Activated T-helper 17 cell treated with anti-CD3 and anti-CD28 coated beads, Interleukin-2, amount 50 U/mL, for 72 hours (primary cell): ENCODE results near the gene ANKDD1B. TPM values are rescaled to one million over a fixed set of nuclear protein-coding genes. Genes with fewer than 3 reads are reported as not detected.
"Not testable (repeated sequence)": the region's sequence is repeated elsewhere in the genome, so short reads cannot be mapped to it uniquely, and the experiment has no call there.

ENCODE experiments used
- ATAC-seq: fragments of 150-1000 bp; cut with Tn5 transposase; replicated peaks from 2 replicates; pipeline ENCODE4 v1.10.0; 2021; ENCODE audit warnings: mild to moderate bottlenecking, moderate library complexity
- H3K27ac Mint-ChIP-seq: one replicate; pipeline ENCODE4 v1.8.0; 2022; ENCODE audit warnings: mixed read lengths
- H3K27me3 Mint-ChIP-seq: one replicate; pipeline ENCODE4 v1.8.0; 2022; ENCODE audit warnings: mixed read lengths
- H3K36me3 Mint-ChIP-seq: one replicate; pipeline ENCODE4 v1.8.0; 2022; ENCODE audit warnings: low read depth, mild to moderate bottlenecking, mixed read lengths
- H3K4me1 Mint-ChIP-seq: one replicate; pipeline ENCODE4 v1.8.0; 2022; ENCODE audit warnings: mixed read lengths
- H3K4me3 Mint-ChIP-seq: one replicate; pipeline ENCODE4 v1.8.0; 2022; ENCODE audit warnings: mild to moderate bottlenecking, mixed read lengths
- H3K9me3 Mint-ChIP-seq: one replicate; pipeline ENCODE4 v1.8.0; 2022; ENCODE audit warnings: mixed read lengths
- total RNA-seq, 2 donors: library from RNA; stranded (reverse); gene quantifications; one replicate each; pipeline ENCODE4 v1.2.3, GENCODE V29; 2022

ANKDD1B gene
- under 1 TPM; 0.34 to 0.35 TPM for total RNA-seq

- no peak for ATAC-seq
- Mint-ChIP-seq H3K27ac (no peak within 1 kb of the TSS), H3K4me1 (no peaks in the 10 kb centered on the region), H3K27me3 (peaks cover 7% of the 10 kb centered on the region), H3K9me3 (no peaks in the 10 kb centered on the region), H3K4me3 (peak within 1 kb of the TSS; percentile 2), H3K36me3 (peaks cover 27% of the 10 kb centered on the region)
Observed at GRCh38 chr5:75611311-75612225, at the start of gene ANKDD1B. TSS of gene ANKDD1B (plus strand) at chr5:75611453. CDS start at chr5:75611635, 182 bp downstream.

- H3K9me3 Mint-ChIP-seq, H3K27me3 Mint-ChIP-seq: not testable (repeated sequence)
- Mint-ChIP-seq H3K4me3 (peak overlapping the region; percentile 78), H3K4me1 (peaks cover 39% of the 10 kb centered on the region), H3K27ac (peak overlapping the region; percentile 96), H3K36me3 (peaks cover 70% of the 10 kb centered on the region)
- peak; percentile 42 for ATAC-seq
Observed at GRCh38 chr5:75565991-75566709, 45.1 kb upstream of the ANKDD1B start.

GRCh38 chr5:75566710-75567309 lies 44.4 kb upstream of the ANKDD1B start:
- peak; percentile 84 for ATAC-seq
- Mint-ChIP-seq H3K9me3 (peaks cover 8% of the 10 kb centered on the region), H3K27ac (peak overlapping the region; percentile 96), H3K4me3 (peak overlapping the region; percentile 78), H3K4me1 (peaks cover 36% of the 10 kb centered on the region), H3K36me3 (peaks cover 69% of the 10 kb centered on the region), H3K27me3 (no peaks in the 10 kb centered on the region)

- Mint-ChIP-seq H3K27me3 (no peaks in the 10 kb centered on the region), H3K27ac (peak overlapping the region; percentile 96), H3K4me3 (peak overlapping the region; percentile 78), H3K36me3 (peaks cover 64% of the 10 kb centered on the region), H3K4me1 (peaks cover 31% of the 10 kb centered on the region), H3K9me3 (peaks cover 8% of the 10 kb centered on the region)
- peak; percentile 78 for ATAC-seq
Observed at GRCh38 chr5:75567710-75568109, 43.5 kb upstream of the ANKDD1B start.

- H3K9me3 Mint-ChIP-seq = peaks cover 7% of the 10 kb centered on the region
- H3K27me3 Mint-ChIP-seq = no peaks in the 10 kb centered on the region
- ATAC-seq = no peak
- peak overlapping the region; percentile 96 for H3K27ac Mint-ChIP-seq
- H3K4me3 Mint-ChIP-seq = peak overlapping the region; percentile 78
- peaks cover 64% of the 10 kb centered on the region for H3K36me3 Mint-ChIP-seq
- peaks cover 31% of the 10 kb centered on the region for H3K4me1 Mint-ChIP-seq
Observed at GRCh38 chr5:75568202-75568601, 43.1 kb upstream of the ANKDD1B start.

GRCh38 chr5:75571547-75571946 lies 39.7 kb upstream of the ANKDD1B start:
- H3K27ac Mint-ChIP-seq = no peak overlapping the region
- peaks cover 69% of the 10 kb centered on the region for H3K36me3 Mint-ChIP-seq
- ATAC-seq = no peak
- no peak overlapping the region for H3K4me3 Mint-ChIP-seq
- H3K9me3 Mint-ChIP-seq = no peaks in the 10 kb centered on the region
- no peaks in the 10 kb centered on the region for H3K27me3 Mint-ChIP-seq
- H3K4me1 Mint-ChIP-seq = peaks cover 17% of the 10 kb centered on the region

- H3K4me3 Mint-ChIP-seq = peak overlapping the region; percentile 56
- peak overlapping the region; percentile 83 for H3K27ac Mint-ChIP-seq
- H3K9me3 Mint-ChIP-seq = no peaks in the 10 kb centered on the region
- ATAC-seq = no peak
- H3K36me3 Mint-ChIP-seq = peaks cover 70% of the 10 kb centered on the region
- peaks cover 5% of the 10 kb centered on the region for H3K4me1 Mint-ChIP-seq
- H3K27me3 Mint-ChIP-seq = no peaks in the 10 kb centered on the region
Observed at GRCh38 chr5:75574791-75575190, 36.5 kb upstream of the ANKDD1B start.

- H3K27ac Mint-ChIP-seq, ATAC-seq, H3K4me1 Mint-ChIP-seq, H3K27me3 Mint-ChIP-seq, H3K9me3 Mint-ChIP-seq, H3K4me3 Mint-ChIP-seq: not testable (repeated sequence)
- peaks cover 67% of the 10 kb centered on the region for H3K36me3 Mint-ChIP-seq
Observed at GRCh38 chr5:75578280-75578679, 33.0 kb upstream of the ANKDD1B start.

GRCh38 chr5:75584641-75585040 lies 26.6 kb upstream of the ANKDD1B start:
- Mint-ChIP-seq H3K9me3 (no peaks in the 10 kb centered on the region), H3K36me3 (peaks cover 79% of the 10 kb centered on the region), H3K4me1 (no peaks in the 10 kb centered on the region), H3K27me3 (no peaks in the 10 kb centered on the region), H3K4me3 (no peak overlapping the region), H3K27ac (no peak overlapping the region)
- ATAC-seq = no peak

- no peaks in the 10 kb centered on the region for H3K27me3 Mint-ChIP-seq
- no peaks in the 10 kb centered on the region for H3K4me1 Mint-ChIP-seq
- H3K9me3 Mint-ChIP-seq = no peaks in the 10 kb centered on the region
- no peak for ATAC-seq
- no peak overlapping the region for H3K4me3 Mint-ChIP-seq
- peaks cover 93% of the 10 kb centered on the region for H3K36me3 Mint-ChIP-seq
- H3K27ac Mint-ChIP-seq = no peak overlapping the region
Observed at GRCh38 chr5:75588666-75589065, 22.6 kb upstream of the ANKDD1B start.

GRCh38 chr5:75600535-75600934 lies 10.7 kb upstream of the ANKDD1B start:
- Mint-ChIP-seq H3K4me1 (peaks cover 9% of the 10 kb centered on the region), H3K36me3 (peaks cover 68% of the 10 kb centered on the region), H3K9me3 (no peaks in the 10 kb centered on the region), H3K27ac (no peak overlapping the region), H3K4me3 (no peak overlapping the region), H3K27me3 (no peaks in the 10 kb centered on the region)
- no peak for ATAC-seq

GRCh38 chr5:75601567-75601966 lies 9.7 kb upstream of the ANKDD1B start:
- Mint-ChIP-seq H3K36me3 (peaks cover 59% of the 10 kb centered on the region), H3K27me3 (no peaks in the 10 kb centered on the region)

GRCh38 chr5:75601996-75602395 lies 9.3 kb upstream of the ANKDD1B start:
- Mint-ChIP-seq H3K4me1 (peaks cover 9% of the 10 kb centered on the region), H3K4me3 (no peak overlapping the region), H3K9me3 (no peaks in the 10 kb centered on the region), H3K36me3 (peaks cover 59% of the 10 kb centered on the region), H3K27me3 (no peaks in the 10 kb centered on the region), H3K27ac (no peak overlapping the region)
- no peak for ATAC-seq

More at GRCh38 chr5:75601567-75601966, 9.7 kb upstream of the ANKDD1B start:
- no peaks in the 10 kb centered on the region for H3K9me3 Mint-ChIP-seq
- no peak overlapping the region for H3K27ac Mint-ChIP-seq
- ATAC-seq = no peak
- H3K4me1 Mint-ChIP-seq = peaks cover 9% of the 10 kb centered on the region
- no peak overlapping the region for H3K4me3 Mint-ChIP-seq

GRCh38 chr5:75603371-75603770 lies 7.9 kb upstream of the ANKDD1B start:
- Mint-ChIP-seq H3K9me3 (no peaks in the 10 kb centered on the region), H3K4me1 (peaks cover 9% of the 10 kb centered on the region)

More at GRCh38 chr5:75603371-75603770, 7.9 kb upstream of the ANKDD1B start:
- Mint-ChIP-seq H3K36me3 (peaks cover 57% of the 10 kb centered on the region), H3K27me3 (no peaks in the 10 kb centered on the region), H3K27ac (no peak overlapping the region), H3K4me3 (no peak overlapping the region)
- ATAC-seq = no peak
